Body of pancreas (tissue), 4 donors: Measurements from ENCODE around the gene TBC1D28. TPM values are rescaled to one million over a fixed set of nuclear protein-coding genes. Genes with fewer than 3 reads are reported as not detected.
"Not testable (repeated sequence)": the region's sequence is repeated elsewhere in the genome, so short reads cannot be mapped to it uniquely, and the experiment has no call there.

ENCODE experiments used
- ATAC-seq: fragments of 150-250 bp; one replicate; pipeline ENCODE4 v1.9.1; 2016
- DNase-seq, 4 donors: peaks; one replicate each; pipeline ENCODE4 v3.0.0-alpha.2; 2019
- H3K27ac ChIP-seq, 4 donors: fragments of 200-600 bp; sonication (generic); 1 replicate in 3 of 4; 2 replicates in 1 of 4; pipeline versions ENCODE4 v1.5.1 to v1.6.1; 2016 to 2019; ENCODE audit warnings: mild to moderate bottlenecking in 1 of 4, mixed read lengths in 1 of 4, moderate library complexity in 1 of 4
- H3K27me3 ChIP-seq, 2 donors: fragments of 200-600 bp; sonication (generic); one replicate each; pipeline ENCODE4 v1.6.0; 2016; ENCODE audit warnings: mild to moderate bottlenecking in 1 of 2
- H3K36me3 ChIP-seq, 2 donors: fragments of 200-600 bp; sonication (generic); replicated peaks in 1 of 2; 2 replicates each; pipeline ENCODE4 v1.5.1; 2016; ENCODE audit warnings: low read depth in 2 of 2; ENCODE audit not compliant: insufficient read depth in 1 of 2
- H3K4me1 ChIP-seq: fragments of 200-600 bp; sonication (generic); one replicate; pipeline ENCODE4 v1.6.0; 2016
- H3K4me3 ChIP-seq, 2 donors: fragments of 200-600 bp; sonication (generic); 1 replicate in 1 of 2; 2 replicates in 1 of 2; pipeline ENCODE4 v1.5.1; 2016 to 2019
- H3K9me3 ChIP-seq, 3 donors: fragments of 200-600 bp; sonication (generic); 1 replicate in 2 of 3; 2 replicates in 1 of 3; pipeline ENCODE4 v1.5.1; 2016
- WGBS, 2 donors: methylation state at CpG; one replicate each; pipeline ENCODE4 v1.1.5; 2017; 5-methylcytosine and 5-hydroxymethylcytosine counted together
- intact Hi-C: fragments of 100-400 bp; cut with DNase I; formaldehyde crosslinking; loops from one replicate; pipeline ENCODE4 v1.15.1; 2023
- small RNA-seq: library from RNA; depleted of rRNA; stranded (forward); fragments of <200 nt; gene quantifications from one replicate; pipeline ENCODE3, GENCODE V24; 2016
- total RNA-seq, 2 donors: library from RNA; depleted of rRNA; stranded (reverse); fragments of >200 nt; gene quantifications; one replicate each; pipeline ENCODE4 v1.1.0, GENCODE V29; 2016

Gene TBC1D28
- total RNA-seq, 2 donors from 2014 or later = not detected

GRCh38 chr17:18613016-18613415, 31.2 kb downstream of the TBC1D28 start:
- H3K27ac ChIP-seq, H3K36me3 ChIP-seq, H3K4me1 ChIP-seq, intact Hi-C loops, H3K4me3 ChIP-seq, H3K27me3 ChIP-seq, ATAC-seq, H3K9me3 ChIP-seq: not testable (repeated sequence)
- DNase-seq = peak; percentile 35 to 57 (median 46)

GRCh38 chr17:18593138-18593537, 51.1 kb downstream of the TBC1D28 start:
- 69 to 89% methylated on average over 2 of the region's 2 CpGs for WGBS, 2 donors
- ATAC-seq, intact Hi-C loops, H3K36me3 ChIP-seq, H3K4me1 ChIP-seq, H3K27ac ChIP-seq, H3K27me3 ChIP-seq, H3K4me3 ChIP-seq, DNase-seq, H3K9me3 ChIP-seq: not testable (repeated sequence)

Small RNA genes within 50 kb of the gene (small RNA-seq; reads per million reads assigned to genes)
- gene AC026271.2 = not detected

Other genes with a start within 250 kb of the TBC1D28 start
- not detected for gene LGALS9C, start 167.6 kb downstream of the TBC1D28 start, total RNA-seq
- gene FOXO3B, start 37.9 kb upstream of the TBC1D28 start, total RNA-seq = 10 to 100 TPM in 1 of 2 donors, 1 to 10 TPM in 1; 4.9 to 10.2 TPM
- not detected for gene FBXW10, start 99.7 kb upstream of the TBC1D28 start, total RNA-seq
- gene TVP23B, start 136.8 kb upstream of the TBC1D28 start, total RNA-seq = 10 to 100 TPM; 17.5 to 23.3 TPM
- gene PRPSAP2, start 213.7 kb upstream of the TBC1D28 start, total RNA-seq = 10 to 100 TPM; 16.6 to 35.6 TPM